Fibroblast of lung (primary cell): ENCODE measurements around the gene BTBD2. TPM values are rescaled to one million over a fixed set of nuclear protein-coding genes. Genes with fewer than 3 reads are reported as not detected.

Source experiments
- DNase-seq, 2 donors: peaks; one replicate each; pipeline versions ENCODE4 v3.0.0 to v3.0.0-alpha.2; 2010; ENCODE audit warnings: low read depth in 2 of 2
- H2AFZ ChIP-seq: 2 replicates; pipeline ENCODE4 v1.5.1; 2012; ENCODE audit warnings: low read length, control low read depth, inconsistent platforms
- H3K27ac ChIP-seq: 2 replicates; pipeline ENCODE4 v1.5.1; 2011; ENCODE audit warnings: low read length, control low read depth; ENCODE audit not compliant: insufficient read depth
- H3K27me3 ChIP-seq: 2 replicates; pipeline ENCODE4 v1.5.1; 2011; ENCODE audit warnings: mild to moderate bottlenecking, low read length; ENCODE audit not compliant: control insufficient read depth, insufficient read depth
- H3K36me3 ChIP-seq: 2 replicates; pipeline ENCODE4 v1.5.1; 2011; ENCODE audit warnings: low read length; ENCODE audit not compliant: control insufficient read depth, insufficient read depth
- H3K4me1 ChIP-seq: 2 replicates; pipeline ENCODE4 v1.5.1; 2011; ENCODE audit warnings: low read length; ENCODE audit not compliant: control insufficient read depth, insufficient read depth; ENCODE audit errors: extremely low read depth
- H3K4me2 ChIP-seq: 2 replicates; pipeline ENCODE4 v1.5.1; 2011; ENCODE audit warnings: low read length, control low read depth; ENCODE audit not compliant: insufficient read depth; ENCODE audit errors: extremely low read depth
- H3K4me3 ChIP-seq, 4 experiments: fragments of 200-600 bp in 1 of 4; sonication (generic) in 1 of 4; replicated peaks in 1 of 4; 2 replicates each; pipeline ENCODE4 v1.5.1; 2011 to 2016; ENCODE audit warnings: low read length in 4 of 4, low read depth in 3 of 4, mild to moderate bottlenecking in 3 of 4, control low read depth in 2 of 4, inconsistent platforms in 1 of 4, mixed read lengths in 1 of 4; ENCODE audit not compliant: insufficient read depth in 1 of 4; ENCODE audit errors: control extremely low read depth in 1 of 4
- H3K79me2 ChIP-seq: 2 replicates; pipeline ENCODE4 v1.5.1; 2012; ENCODE audit warnings: mild to moderate bottlenecking, low read length, inconsistent platforms; ENCODE audit not compliant: control insufficient read depth, insufficient read depth
- H3K9ac ChIP-seq: 2 replicates; pipeline ENCODE4 v1.5.1; 2011; ENCODE audit warnings: mild to moderate bottlenecking, low read length, control low read depth; ENCODE audit not compliant: insufficient read depth
- H3K9me3 ChIP-seq: 2 replicates; pipeline ENCODE4 v1.5.1; 2012; ENCODE audit warnings: low read depth, low read length; ENCODE audit not compliant: control insufficient read depth, insufficient read depth
- H4K20me1 ChIP-seq: 2 replicates; pipeline ENCODE4 v1.5.1; 2011; ENCODE audit warnings: low read length; ENCODE audit not compliant: control insufficient read depth, insufficient read depth; ENCODE audit errors: extremely low read depth
- EZH2 ChIP-seq: IDR thresholded peaks from 2 replicates; pipeline ENCODE4 v1.5.1; 2012; ENCODE audit warnings: low read length, control low read depth, mild to moderate bottlenecking; ENCODE audit errors: missing control alignments
- polyA plus RNA-seq, 2 donors: library from polyadenylated mRNA; depleted of rRNA in 1 of 2; stranded (reverse) in 1 of 2; unstranded in 1 of 2; fragments of >200 nt; gene quantifications; 2 replicates each; pipeline ENCODE4 v1.2.1, GENCODE V29; 2011 to 2012; ENCODE audit warnings: missing spikeins in 1 of 2
- total RNA-seq: library from RNA; depleted of rRNA; stranded (reverse); fragments of >200 nt; gene quantifications from 2 replicates; pipeline ENCODE4 v1.2.1, GENCODE V29; 2014
- TF ChIP-seq, protein P1 (sequence below), 2 donors: IDR thresholded peaks in 1 of 2; conservative IDR thresholded peaks in 1 of 2; 1 replicate in 1 of 2; 2 replicates in 1 of 2; pipeline ENCODE4 v1.5.1; 2011 to 2012; ENCODE audit warnings: low read length in 2 of 2, control low read depth in 1 of 2, inconsistent platforms in 1 of 2, low read depth in 1 of 2, mild to moderate bottlenecking in 1 of 2

BTBD2 gene
- total and polyA plus RNA-seq, 2 donors (not counting 1 experiment from before 2014, with no cell fraction given), result 14.0 to 70.2 TPM

DNA sequence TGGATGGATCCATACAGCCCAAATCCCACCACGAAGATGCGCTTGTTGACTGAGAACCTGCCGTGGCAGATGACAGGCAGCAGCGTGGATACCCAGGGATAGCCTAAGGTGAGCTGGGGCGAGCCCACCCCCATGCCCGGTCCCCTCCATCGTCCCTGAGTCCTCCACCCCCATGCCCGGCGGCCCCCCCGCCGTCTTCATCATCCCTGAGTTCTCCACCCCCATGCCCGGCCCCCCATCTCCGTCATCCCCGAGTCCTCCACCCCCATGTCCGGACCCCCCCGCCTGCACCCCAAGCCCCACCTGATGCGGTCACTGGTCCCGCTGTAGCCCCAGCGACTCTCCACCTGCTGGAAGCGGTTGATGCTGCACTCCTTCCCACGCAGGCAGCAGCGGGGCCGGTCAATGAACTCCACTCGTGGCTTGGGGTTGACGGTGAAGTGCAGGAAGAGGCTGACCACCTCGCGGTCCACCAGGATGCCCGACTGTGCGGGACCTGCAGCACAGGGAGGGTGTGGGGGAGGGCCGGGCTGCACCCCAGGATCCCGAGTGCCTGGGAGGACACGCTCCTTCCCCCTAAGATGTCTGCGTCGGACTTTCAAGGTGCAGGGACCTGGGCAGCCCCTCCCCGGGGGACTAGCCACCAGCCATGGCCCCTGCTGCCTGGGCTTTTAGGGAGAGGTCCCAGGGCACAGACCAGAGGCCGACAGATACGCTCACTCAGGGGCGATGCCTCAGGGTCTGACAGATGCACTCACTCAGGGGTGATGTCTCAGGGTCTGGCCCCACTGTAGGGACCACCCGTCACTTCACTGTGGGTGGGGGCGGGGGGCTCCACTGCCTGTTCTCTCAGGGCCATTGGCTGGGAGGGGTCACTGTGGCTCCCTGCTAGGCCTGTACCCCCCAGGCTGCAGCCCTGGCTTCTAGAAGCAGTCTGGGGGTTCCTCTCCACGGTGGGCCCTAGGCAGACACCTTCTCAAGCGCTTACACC is 28.0 kb downstream of the BTBD2 start:
- peaks cover 38% of the 10 kb centered on the region for H3K36me3 ChIP-seq
- no peak overlapping the region for H2AFZ ChIP-seq
- H3K79me2 ChIP-seq, result no peaks in the 10 kb centered on the region
- no peak overlapping the region for H3K9ac ChIP-seq
- H3K4me2 ChIP-seq, result no peak overlapping the region
- TF ChIP-seq EZH2, result no peak
- TF ChIP-seq, protein P1, sequence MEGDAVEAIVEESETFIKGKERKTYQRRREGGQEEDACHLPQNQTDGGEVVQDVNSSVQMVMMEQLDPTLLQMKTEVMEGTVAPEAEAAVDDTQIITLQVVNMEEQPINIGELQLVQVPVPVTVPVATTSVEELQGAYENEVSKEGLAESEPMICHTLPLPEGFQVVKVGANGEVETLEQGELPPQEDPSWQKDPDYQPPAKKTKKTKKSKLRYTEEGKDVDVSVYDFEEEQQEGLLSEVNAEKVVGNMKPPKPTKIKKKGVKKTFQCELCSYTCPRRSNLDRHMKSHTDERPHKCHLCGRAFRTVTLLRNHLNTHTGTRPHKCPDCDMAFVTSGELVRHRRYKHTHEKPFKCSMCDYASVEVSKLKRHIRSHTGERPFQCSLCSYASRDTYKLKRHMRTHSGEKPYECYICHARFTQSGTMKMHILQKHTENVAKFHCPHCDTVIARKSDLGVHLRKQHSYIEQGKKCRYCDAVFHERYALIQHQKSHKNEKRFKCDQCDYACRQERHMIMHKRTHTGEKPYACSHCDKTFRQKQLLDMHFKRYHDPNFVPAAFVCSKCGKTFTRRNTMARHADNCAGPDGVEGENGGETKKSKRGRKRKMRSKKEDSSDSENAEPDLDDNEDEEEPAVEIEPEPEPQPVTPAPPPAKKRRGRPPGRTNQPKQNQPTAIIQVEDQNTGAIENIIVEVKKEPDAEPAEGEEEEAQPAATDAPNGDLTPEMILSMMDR (conservative IDR thresholded peaks at IDR 0.05 in 1 of 2, IDR thresholded peaks at IDR 0.05 in 1 of 2; ENCODE audit: low read depth in 1 of 2, low read length in 2 of 2), result no peak
- no peaks in the 10 kb centered on the region for H3K27me3 ChIP-seq
- H3K4me3 ChIP-seq, result no peak overlapping the region
- H3K4me1 ChIP-seq, result no peaks in the 10 kb centered on the region
- no peaks in the 10 kb centered on the region for H3K9me3 ChIP-seq
- DNase-seq, result no peak
- no peak overlapping the region for H3K27ac ChIP-seq
- no peaks in the 10 kb centered on the region for H4K20me1 ChIP-seq

DNA sequence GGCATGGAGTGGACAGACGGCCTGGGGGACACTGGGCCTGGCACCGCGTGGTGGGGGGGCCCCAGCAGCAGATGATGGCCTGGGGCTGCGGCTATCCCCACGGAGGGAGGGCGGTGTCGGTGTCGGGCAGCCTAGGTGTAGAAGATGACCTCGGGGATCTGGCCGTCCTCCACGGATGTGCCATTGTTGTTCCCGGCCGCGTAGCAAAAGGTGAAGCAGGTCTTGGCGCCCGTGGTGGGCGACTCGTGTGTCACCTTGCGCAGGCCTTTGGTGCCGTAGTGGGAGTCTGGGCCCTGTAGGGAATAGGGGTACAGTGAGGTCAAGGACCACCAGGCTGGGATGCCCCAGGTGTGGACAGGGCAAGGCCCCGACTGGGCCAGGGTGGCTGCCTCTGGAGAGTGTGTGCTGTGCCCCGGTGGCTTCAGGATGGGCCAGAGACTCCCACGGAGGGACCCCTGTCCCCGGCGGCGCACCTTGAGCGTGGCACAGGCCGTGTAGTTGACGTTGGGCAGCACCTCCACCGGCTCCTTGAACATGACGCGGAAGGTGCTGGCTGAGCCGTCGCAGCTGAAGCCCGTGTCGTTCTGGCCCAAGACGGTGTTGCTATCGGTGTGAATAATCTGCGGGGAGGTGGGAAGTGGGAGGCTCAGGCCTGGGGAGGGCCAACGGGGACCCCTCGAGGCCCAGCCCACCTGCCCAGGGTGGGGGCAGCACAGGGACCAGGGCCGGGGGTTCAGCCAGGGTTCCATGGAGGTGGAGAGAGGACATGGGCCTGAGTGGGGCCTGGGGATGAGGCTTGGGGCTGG is 29.0 kb downstream of the BTBD2 start:
- H4K20me1 ChIP-seq, result no peaks in the 10 kb centered on the region

More for the DNA sequence above, 29.0 kb downstream of the BTBD2 start:
- Histone ChIP-seq H3K4me3 (no peak overlapping the region), H3K79me2 (no peaks in the 10 kb centered on the region), H3K9me3 (no peaks in the 10 kb centered on the region), H2AFZ (no peak overlapping the region), H3K27ac (no peak overlapping the region), H3K36me3 (peaks cover 44% of the 10 kb centered on the region), H3K27me3 (no peaks in the 10 kb centered on the region), H3K4me1 (no peaks in the 10 kb centered on the region), H3K4me2 (no peak overlapping the region), H3K9ac (no peak overlapping the region)
- TF ChIP-seq, protein P1 (conservative IDR thresholded peaks at IDR 0.05 in 1 of 2, IDR thresholded peaks at IDR 0.05 in 1 of 2; ENCODE audit: low read depth in 1 of 2, low read length in 2 of 2), result no peak
- no peak for TF ChIP-seq EZH2
- DNase-seq, result no peak
